Spleen (tissue), 11 donors: ENCODE data around the gene SETBP1. TPM values are rescaled to one million over a fixed set of nuclear protein-coding genes. Genes with fewer than 3 reads are reported as not detected.
"Not testable (repeated sequence)": the region's sequence is repeated elsewhere in the genome, so short reads cannot be mapped to it uniquely, and the experiment has no call there.

Experiments used
- DNase-seq: peaks from one replicate; pipeline ENCODE4 v3.0.0-alpha.2; 2020
- H3K27ac ChIP-seq, 8 donors: fragments of 200-600 bp; sonication (generic) in 7 of 8; 1 replicate in 4 of 8; 2 replicates in 4 of 8; pipeline versions ENCODE4 v1.5.0 to v1.8.0; 2016 to 2021; ENCODE audit warnings: inconsistent platforms in 4 of 8, mild to moderate bottlenecking in 4 of 8, moderate library complexity in 1 of 8
- H3K27me3 ChIP-seq, 7 donors: fragments of 200-600 bp; sonication (generic) in 6 of 7; replicated peaks in 1 of 7; 1 replicate in 4 of 7; 2 replicates in 3 of 7; pipeline versions ENCODE4 v1.5.0 to v1.8.0; 2016 to 2021; ENCODE audit warnings: inconsistent platforms in 3 of 7, mild to moderate bottlenecking in 1 of 7
- H3K36me3 ChIP-seq, 6 donors: fragments of 200-600 bp; sonication (generic) in 5 of 6; 1 replicate in 4 of 6; 2 replicates in 2 of 6; pipeline versions ENCODE4 v1.5.0 to v1.8.0; 2016 to 2021; ENCODE audit warnings: inconsistent platforms in 2 of 6
- H3K4me1 ChIP-seq, 6 donors: fragments of 200-600 bp; sonication (generic) in 5 of 6; 1 replicate in 3 of 6; 2 replicates in 3 of 6; pipeline versions ENCODE4 v1.5.0 to v1.8.0; 2016 to 2021; ENCODE audit warnings: inconsistent platforms in 3 of 6
- H3K4me3 ChIP-seq, 8 donors: fragments of 200-600 bp; sonication (generic) in 7 of 8; 1 replicate in 4 of 8; 2 replicates in 4 of 8; pipeline versions ENCODE4 v1.5.0 to v1.8.0; 2016 to 2021; ENCODE audit warnings: inconsistent platforms in 4 of 8, mild to moderate bottlenecking in 4 of 8, moderate library complexity in 2 of 8
- H3K9me3 ChIP-seq, 8 donors: fragments of 200-600 bp; sonication (generic) in 7 of 8; 1 replicate in 4 of 8; 2 replicates in 4 of 8; pipeline versions ENCODE4 v1.5.0 to v1.8.0; 2016 to 2021; ENCODE audit warnings: inconsistent platforms in 4 of 8
- CTCF ChIP-seq, 11 experiments: fragments of 200-600 bp in 7 of 11; fragments of 450-650 bp in 4 of 11; sonication (generic) in 4 of 11; IDR thresholded peaks in 8 of 11; conservative IDR thresholded peaks in 3 of 11; 1 replicate in 7 of 11; 2 replicates in 4 of 11; pipeline versions ENCODE4 v1.4.0 to v1.8.0; 2016 to 2021; ENCODE audit warnings: antibody characterized with exemption in 11 of 11, inconsistent platforms in 4 of 11, mild to moderate bottlenecking in 1 of 11
- POLR2A ChIP-seq, 3 donors: fragments of 450-650 bp; IDR thresholded peaks; one replicate each; pipeline ENCODE4 v1.5.1; 2017; ENCODE audit warnings: antibody characterized with exemption in 3 of 3, mild to moderate bottlenecking in 1 of 3
- POLR2AphosphoS5 ChIP-seq, 3 donors: sonication (generic); formaldehyde crosslinking; IDR thresholded peaks; one replicate each; pipeline ENCODE4 v1.5.1; 2017; ENCODE audit warnings: antibody characterized with exemption in 3 of 3
- WGBS, 5 donors: extraction: QIAGEN DNeasy Blood & Tissue Kit in 3 of 5; methylation state at CpG; one replicate each; pipeline versions ENCODE4 v1.1.5 to v1.1.7; 2013 to 2018; 5-methylcytosine and 5-hydroxymethylcytosine counted together
- intact Hi-C: fragments of 100-400 bp; cut with DNase I; formaldehyde crosslinking; loops from one replicate; pipeline ENCODE4 v1.15.0; 2023; ENCODE audit warnings: low total_unique reads
- polyA plus RNA-seq, 3 donors: library from polyadenylated mRNA; stranded (reverse); fragments of 200-250 nt; gene quantifications; one replicate each; pipeline ENCODE4 v1.2.1, GENCODE V29; 2013
- total RNA-seq, 7 donors: library from RNA; depleted of rRNA in 3 of 7; stranded (reverse); fragments of >200 nt in 3 of 7; fragmentation: NEBNext Ultra II Directional in 4 of 7; extraction: Animal tissue kit (Norgen Biotek cat#: 25700) in 4 of 7; gene quantifications; one replicate each; pipeline versions ENCODE4 v1.1.0 to v1.2.1, GENCODE V29; 2016 to 2021
- donor health status: healthy with polysubstance abuse.
- donor health status: DM: no; HTN: no; CAD: no; lungs with moderate emphysema.
- donor health status: DM: no; HTN: no; CAD: no.
- donor health status: Bipolar disorder and iron deficiency.
- donor health status: healthy.
- donor health status: DM: no; HTN: no; CAD: no.
- donor health status: DM: yes; HTN: yes; CAD: no.

Gene SETBP1
- total and polyA plus RNA-seq, 10 donors = 2.0 to 50.7 (median 33.1) TPM

GRCh38 chr18:44715245-44715644 lies 34.6 kb downstream of the SETBP1 start:
- H3K27me3 ChIP-seq = no peaks in the 10 kb centered on the region
- peak overlapping the region in 5 of 8 donors; percentile 14 to 56 (median 41) for H3K27ac ChIP-seq
- WGBS, 5 donors = 79 to 91% (median 83%) methylated on average over 7 of the region's 7 CpGs
- TF ChIP-seq POLR2A (IDR thresholded peaks at IDR 0.05) = no peak
- TF ChIP-seq CTCF (IDR thresholded peaks at IDR 0.05 in 8 of 11, conservative IDR thresholded peaks at IDR 0.05 in 3 of 11) = no peak
- peak in 2 of 3 donors; percentile 18 to 20 for TF ChIP-seq POLR2AphosphoS5 (IDR thresholded peaks at IDR 0.05)
- H3K36me3 ChIP-seq = peaks cover 0 to 23% (median 0%) of the 10 kb centered on the region in 6 donors
- H3K4me3 ChIP-seq = no peak overlapping the region
- DNase-seq = no peak
- peaks cover 0 to 54% (median 18%) of the 10 kb centered on the region in 6 donors for H3K4me1 ChIP-seq
- no peaks in the 10 kb centered on the region for H3K9me3 ChIP-seq
- intact Hi-C loops = no loop called here

- peak overlapping the region in 5 of 8 donors; percentile 35 to 56 (median 41) for H3K27ac ChIP-seq
Observed at GRCh38 chr18:44715842-44716241, 35.2 kb downstream of the SETBP1 start.

GRCh38 chr18:44716697-44717163 lies 36.0 kb downstream of the SETBP1 start:
- H3K27me3 ChIP-seq = no peaks in the 10 kb centered on the region
- DNase-seq = no peak
- peak overlapping the region in 1 of 8 donors; percentile 18 for H3K27ac ChIP-seq
- no peaks in the 10 kb centered on the region for H3K9me3 ChIP-seq
- 81 to 88% (median 85%) methylated on average over 5 of the region's 5 CpGs for WGBS, 5 donors
- H3K4me3 ChIP-seq = no peak overlapping the region
- intact Hi-C loops = no loop called here
- TF ChIP-seq CTCF (IDR thresholded peaks at IDR 0.05 in 8 of 11, conservative IDR thresholded peaks at IDR 0.05 in 3 of 11) (no peak), POLR2AphosphoS5 (IDR thresholded peaks at IDR 0.05) (no peak), POLR2A (IDR thresholded peaks at IDR 0.05) (no peak)
- H3K4me1 ChIP-seq = peaks cover 4 to 60% (median 29%) of the 10 kb centered on the region in 6 donors
- peaks cover 0 to 23% (median 0%) of the 10 kb centered on the region in 6 donors for H3K36me3 ChIP-seq

More at GRCh38 chr18:44715842-44716241, 35.2 kb downstream of the SETBP1 start:
- Histone ChIP-seq H3K36me3 (peaks cover 0 to 23% (median 0%) of the 10 kb centered on the region in 6 donors), H3K4me1 (peaks cover 0 to 54% (median 20%) of the 10 kb centered on the region in 6 donors), H3K4me3 (no peak overlapping the region), H3K9me3 (no peaks in the 10 kb centered on the region), H3K27me3 (no peaks in the 10 kb centered on the region)
- TF ChIP-seq POLR2A (IDR thresholded peaks at IDR 0.05) = no peak
- no peak for TF ChIP-seq CTCF (IDR thresholded peaks at IDR 0.05 in 8 of 11, conservative IDR thresholded peaks at IDR 0.05 in 3 of 11)
- TF ChIP-seq POLR2AphosphoS5 (IDR thresholded peaks at IDR 0.05) = no peak
- intact Hi-C loops = no loop called here
- 77 to 89% (median 85%) methylated on average over 6 of the region's 6 CpGs for WGBS, 5 donors
- DNase-seq = no peak

GRCh38 chr18:44719519-44720060 lies 38.9 kb downstream of the SETBP1 start:
- peak overlapping the region in 1 of 8 donors; percentile 14 for H3K27ac ChIP-seq
- H3K9me3 ChIP-seq = no peaks in the 10 kb centered on the region
- no peaks in the 10 kb centered on the region for H3K27me3 ChIP-seq
- peaks cover 0 to 7% (median 0%) of the 10 kb centered on the region in 6 donors for H3K36me3 ChIP-seq
- no peak overlapping the region for H3K4me3 ChIP-seq
- no peak for DNase-seq
- TF ChIP-seq POLR2A (IDR thresholded peaks at IDR 0.05) (no peak), CTCF (IDR thresholded peaks at IDR 0.05 in 8 of 11, conservative IDR thresholded peaks at IDR 0.05 in 3 of 11) (no peak), POLR2AphosphoS5 (IDR thresholded peaks at IDR 0.05) (no peak)
- WGBS, 5 donors = 79 to 93% (median 83%) methylated on average over 3 of the region's 3 CpGs
- intact Hi-C loops = no loop called here
- peaks cover 10 to 88% (median 54%) of the 10 kb centered on the region in 6 donors for H3K4me1 ChIP-seq

- intact Hi-C loops = not testable (repeated sequence)
Observed at GRCh38 chr18:44721748-44722147, 41.1 kb downstream of the SETBP1 start.

More at GRCh38 chr18:44721748-44722147, 41.1 kb downstream of the SETBP1 start:
- H3K27me3 ChIP-seq, H3K9me3 ChIP-seq, DNase-seq, H3K36me3 ChIP-seq, H3K4me3 ChIP-seq: not testable (repeated sequence)
- Histone ChIP-seq H3K27ac (peak overlapping the region in 6 of 8 donors; percentile 20 to 83 (median 62)), H3K4me1 (peaks cover 31 to 91% (median 69%) of the 10 kb centered on the region in 6 donors)
- 57 to 72% (median 64%) methylated on average over 3 of the region's 3 CpGs for WGBS, 5 donors
